ENCODE data around the gene GPR161.

Gene GPR161

DNA sequence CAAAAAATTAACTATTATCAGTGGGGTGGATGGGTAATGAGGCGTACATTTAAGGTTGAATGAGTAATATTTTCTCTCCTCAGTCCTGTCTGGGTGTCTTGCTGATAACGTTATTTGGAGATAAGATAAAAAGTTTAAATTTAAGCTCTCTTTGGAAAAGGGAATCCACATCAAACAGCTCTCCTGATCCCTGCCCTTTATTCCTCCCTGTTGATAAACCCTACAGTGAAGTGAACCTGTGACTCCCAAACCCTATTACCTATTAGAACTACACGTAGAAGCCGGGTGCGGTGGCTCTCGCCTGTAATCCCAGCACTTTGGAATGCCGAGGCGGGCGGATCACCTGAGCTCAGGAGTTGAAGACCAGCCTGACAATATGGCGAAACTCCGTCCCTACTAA is 9.9 kb upstream of the GPR161 start:
- DNase-seq = no peak

DNA sequence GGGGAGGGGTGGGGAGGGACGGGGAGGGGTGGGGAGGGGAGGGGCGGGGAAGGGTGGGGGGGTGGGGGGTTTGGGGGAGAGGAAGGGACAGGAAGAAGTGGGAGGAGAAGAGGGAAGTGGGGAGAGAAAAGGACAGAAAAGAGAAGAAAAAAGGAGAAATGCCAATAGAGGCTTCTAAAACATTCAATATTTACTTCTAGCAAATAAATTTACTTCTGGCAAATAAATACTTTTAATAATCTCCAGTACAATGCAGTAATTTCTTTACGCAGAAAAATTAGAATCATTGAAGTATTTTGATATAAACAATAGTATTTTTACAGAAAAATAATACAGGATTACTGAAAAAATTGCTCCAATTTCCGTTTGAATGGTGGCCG is 9.4 kb upstream of the GPR161 start:
- no peak for DNase-seq

DNA sequence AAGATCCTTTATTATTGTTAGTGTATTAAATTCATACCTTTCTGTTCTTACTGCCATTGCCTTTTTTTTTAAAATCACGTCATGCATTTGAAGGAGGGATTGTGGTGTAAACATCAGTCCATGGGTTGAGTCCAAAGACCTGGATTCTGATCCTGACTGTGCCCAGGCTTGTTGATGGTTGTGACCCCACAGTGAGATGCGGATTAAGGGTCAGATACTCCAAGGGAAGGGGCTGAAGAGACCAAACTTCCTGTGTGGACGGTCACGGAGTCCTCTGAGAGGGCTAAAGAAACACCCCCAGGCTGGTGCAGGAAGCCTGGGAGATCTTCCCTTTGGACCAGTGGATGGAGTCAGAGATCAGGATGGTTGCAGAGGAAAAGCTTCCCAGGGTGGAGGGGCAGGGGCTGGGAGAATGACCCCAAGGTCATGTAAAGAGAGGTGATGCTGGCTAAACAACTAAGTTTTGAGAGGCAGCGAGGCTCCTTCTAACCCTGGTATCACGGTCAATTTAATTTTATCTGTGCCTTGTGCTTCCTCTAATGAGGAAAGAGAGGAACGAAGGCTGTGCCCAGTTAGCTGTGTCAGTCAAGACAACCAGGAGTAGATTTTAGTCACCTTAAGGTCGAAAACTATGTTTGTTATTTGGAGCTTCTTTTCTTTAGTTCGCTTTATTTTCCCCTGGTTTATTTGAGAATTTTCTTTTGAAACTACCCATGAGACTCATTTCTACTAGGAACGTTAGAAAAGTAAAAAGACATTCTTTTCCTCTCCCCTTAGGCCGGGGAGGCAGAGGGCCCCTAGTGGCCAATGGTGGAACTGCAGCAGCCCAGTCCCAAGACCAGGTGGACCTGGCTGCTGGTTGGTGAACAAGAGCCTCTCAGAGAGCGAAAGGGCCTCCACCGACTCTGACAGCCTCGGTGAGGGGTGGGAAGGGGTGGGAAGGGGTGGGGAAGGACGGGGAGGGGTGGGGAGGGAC is 8.7 kb upstream of the GPR161 start:
- DNase-seq = peak; percentile 76 to 88

DNA sequence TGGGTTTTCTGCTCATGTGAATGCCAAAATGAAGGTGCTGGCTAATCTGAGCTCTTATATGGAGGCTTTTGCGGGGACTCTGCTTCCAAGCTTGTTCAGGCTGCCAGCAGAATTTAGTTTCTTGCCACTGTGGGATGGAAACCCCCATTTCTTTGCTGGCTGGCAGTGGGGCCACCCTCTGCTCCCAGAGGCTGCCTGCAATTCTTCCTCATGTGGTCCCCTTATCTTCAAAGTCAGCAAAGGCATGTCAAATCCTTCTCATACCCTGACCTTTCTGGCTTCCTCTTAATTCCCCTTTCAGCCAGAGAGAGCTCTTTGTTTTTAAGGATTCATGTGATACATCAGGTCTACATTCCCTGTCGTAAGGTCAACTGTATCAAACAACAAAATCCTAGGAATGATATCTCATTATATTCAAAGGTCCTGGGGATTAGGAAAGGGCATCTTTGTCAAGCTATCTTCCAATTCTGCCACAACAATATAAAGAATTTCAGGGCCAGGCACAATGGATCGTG is 5.2 kb upstream of the GPR161 start:
- no peak for DNase-seq

DNA sequence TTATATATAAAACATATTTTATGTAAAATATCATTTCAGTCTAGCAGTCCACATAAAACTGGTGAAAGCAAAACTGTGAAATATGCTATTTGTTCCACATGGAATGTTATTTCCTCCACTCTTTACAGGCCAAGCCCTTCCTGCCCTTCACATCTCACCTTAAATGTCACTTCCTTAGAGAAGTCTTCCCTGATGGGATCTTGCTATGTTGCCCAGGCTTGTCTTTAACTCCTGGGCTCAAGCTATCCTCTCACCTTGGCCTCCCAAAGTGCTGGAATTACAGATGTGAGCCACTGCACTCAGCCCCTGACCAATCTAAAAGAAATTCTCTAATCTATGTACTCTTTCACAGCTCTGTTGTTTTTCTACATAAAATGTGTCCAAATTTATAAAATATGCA is 2.3 kb upstream of the GPR161 start:
- no peak for DNase-seq

DNA sequence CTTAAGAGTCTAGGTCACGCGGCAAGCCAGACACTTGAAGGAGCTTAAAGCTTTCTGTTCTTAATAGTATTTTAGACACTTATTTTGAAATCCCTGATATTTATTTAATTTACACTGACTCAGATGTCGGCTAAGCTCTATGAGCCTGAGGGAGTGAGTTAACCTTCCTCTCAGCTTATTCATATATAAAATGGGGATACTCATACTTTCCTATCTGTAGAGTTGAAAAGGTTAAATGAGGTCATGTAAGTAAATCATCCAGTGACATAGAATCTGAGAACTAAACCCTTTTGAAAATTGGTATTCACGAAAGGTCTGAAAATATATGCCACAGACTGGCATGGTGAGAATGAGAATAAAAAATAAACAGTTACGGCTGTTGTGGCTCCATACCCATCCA is 1.4 kb upstream of the GPR161 start:
- no peak for DNase-seq

DNA sequence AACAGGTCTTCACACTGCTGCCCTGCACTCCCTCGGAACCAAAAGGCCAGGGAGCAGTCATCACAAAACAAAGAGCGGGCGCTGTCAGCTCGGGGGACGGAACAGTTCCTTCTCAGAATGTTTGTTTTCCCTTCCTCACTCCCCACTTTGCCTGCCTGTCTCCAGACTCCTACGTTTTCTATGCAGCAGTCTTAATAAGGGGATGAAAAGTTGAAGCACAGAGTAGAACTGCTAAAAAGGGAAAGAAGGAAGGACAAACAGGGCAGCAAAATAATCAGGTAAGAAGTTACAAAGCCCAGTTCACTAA is 738 bp upstream of the GPR161 start:
- DNase-seq = no peak

DNA sequence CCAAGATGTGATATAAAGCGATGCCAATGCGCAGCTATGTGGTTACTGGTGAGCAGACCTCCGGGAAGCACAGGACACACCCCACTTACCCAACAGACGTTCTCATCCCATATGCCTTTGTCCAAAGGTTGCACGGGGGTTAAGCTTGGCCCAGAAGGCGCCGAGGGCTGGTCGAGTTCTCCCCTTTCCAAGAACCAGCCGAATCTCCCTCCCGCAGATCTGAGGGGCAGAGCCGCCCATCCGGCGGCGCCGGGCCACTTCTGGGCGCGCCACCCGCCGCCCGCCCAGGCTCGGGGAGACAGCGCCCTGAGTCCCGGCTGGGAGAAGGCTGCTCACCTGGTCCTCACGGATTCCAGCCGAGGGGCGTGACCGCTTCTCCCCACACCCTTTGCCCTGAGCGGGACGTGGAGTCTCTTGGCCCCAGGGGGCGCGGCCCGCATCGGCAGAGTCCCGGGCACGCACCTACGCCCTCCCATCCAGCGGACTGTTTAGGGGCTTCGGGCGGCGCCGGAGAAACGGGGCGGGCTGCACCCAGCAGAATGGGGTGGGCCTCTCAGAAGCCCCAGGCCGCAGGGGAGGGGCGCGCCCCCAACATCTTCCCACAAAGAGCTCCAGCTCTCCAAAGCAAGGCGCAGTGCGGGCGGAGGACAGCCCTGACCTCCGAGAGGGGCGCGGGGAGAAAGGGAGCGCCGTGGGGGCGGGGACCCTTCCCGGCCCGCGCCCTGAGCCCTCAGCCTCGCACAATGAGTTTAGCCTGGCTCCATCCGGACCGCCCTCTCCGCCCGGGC is 615 bp downstream of the GPR161 start:
- DNase-seq = peak in 1 of 2 experiments; percentile 11

DNA sequence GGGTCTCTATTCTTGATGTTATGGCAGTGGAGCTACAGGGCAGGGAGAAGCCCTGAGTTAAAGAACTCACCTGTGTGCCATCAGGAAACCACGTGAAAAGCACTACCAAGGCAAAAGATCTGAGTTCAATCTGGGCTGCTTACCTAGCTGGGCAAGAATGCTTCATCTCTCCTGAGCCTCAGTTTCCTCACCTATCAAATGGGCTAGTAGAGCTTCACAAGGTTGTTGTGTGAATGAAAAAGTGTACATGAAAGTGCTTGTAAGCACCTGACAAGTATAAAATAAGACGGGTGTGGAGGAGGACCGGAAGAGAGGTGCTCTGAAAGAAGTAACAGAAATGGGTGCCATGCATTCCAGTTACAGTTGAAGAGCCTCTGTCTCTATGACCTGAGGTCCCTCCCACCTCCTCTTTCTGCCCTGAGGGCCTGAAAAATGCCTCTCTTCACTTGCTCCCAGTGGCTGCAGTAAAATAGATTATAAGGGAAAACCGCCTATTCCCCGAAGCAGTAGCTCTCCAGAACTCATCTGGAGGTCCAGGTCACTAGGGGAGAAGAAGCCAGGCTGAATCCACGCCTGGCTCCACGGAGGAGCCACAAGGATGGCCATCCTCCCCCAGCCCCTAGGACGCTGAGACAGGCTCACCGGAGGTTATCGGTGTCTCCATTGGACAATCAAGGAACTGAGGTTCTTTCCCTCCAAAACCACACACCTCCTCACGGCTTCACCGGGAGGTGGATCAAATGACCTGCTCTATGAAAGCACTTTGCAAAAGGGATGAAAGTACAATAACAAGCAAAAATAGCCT is 1.4 kb downstream of the GPR161 start:
- DNase-seq = no peak

DNA sequence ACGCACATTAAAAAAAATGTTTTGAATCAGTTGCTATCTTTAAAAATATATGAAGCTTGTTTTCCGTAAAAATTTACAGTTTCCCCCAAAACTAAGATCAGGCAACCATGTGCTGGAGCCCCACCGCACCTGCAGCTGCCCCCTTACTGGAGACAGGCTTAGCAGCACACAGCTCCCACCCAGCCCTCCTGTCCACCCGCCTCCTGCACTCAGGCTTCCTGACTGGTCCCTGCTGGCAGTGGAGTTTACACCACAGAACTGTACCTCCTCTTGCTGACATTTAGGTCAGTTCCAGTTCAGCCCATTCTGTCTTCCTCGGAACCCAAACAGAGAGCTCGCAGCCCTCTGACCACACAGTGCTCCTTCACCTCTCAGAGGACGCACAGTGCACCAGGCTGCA is 2.1 kb downstream of the GPR161 start:
- no peak for DNase-seq

DNA sequence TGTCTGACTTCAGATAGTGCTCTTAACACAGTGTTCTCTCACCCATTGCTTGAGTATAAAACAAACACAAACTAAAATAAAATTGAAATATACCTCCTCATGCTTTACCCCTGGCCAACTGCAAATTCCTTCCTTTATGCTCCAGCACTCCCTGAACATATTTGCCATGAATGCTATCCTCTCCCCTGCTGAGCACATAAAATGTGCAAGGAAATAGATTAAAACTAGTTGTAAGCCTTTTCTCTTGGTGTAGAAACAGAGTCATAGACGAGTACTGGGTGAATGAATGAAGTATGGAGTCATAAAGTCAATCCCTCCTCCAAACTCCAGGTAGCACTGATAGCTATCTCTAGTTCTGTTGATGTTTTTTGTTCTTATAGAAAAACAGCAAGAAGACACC is 2.6 kb downstream of the GPR161 start:
- no peak for DNase-seq

DNA sequence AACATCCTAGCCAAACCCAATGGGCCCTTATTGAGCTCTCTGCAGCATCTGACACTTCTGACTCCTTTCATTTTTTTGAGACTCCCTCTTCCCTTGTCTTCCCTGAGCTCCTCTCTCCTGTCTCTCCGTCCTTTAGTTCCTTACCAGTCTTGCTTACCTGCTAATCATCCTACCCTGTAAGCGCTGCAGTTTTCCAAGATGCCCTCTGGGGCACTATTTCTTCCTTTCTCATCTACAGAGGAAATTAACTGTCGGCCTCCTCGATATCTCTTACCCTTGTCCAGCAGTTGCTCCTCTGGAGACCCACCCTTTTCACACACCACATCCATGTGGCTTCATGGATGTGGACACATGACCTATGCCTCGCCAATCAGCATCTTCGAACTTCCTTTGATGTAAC is 6.8 kb downstream of the GPR161 start:
- no peak for DNase-seq

DNA sequence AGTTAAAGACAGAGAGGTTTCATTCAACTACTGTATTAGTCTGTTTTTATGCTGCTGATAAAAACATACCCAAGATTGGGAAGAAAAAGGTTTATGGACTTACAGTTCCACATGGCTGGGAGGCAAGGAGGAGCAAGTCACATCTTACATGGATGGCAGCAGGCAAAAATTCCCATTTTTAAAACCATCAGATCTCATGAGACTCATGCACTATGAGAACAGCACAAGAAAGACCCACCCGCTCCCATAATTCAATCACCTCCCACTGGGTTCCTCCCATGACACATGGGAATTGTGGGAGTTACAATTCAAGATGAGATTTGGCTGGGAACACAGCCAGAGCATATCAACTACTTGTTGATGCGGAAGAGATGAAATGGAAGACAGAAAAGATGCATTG is 9.2 kb downstream of the GPR161 start:
- no peak for DNase-seq

DNA sequence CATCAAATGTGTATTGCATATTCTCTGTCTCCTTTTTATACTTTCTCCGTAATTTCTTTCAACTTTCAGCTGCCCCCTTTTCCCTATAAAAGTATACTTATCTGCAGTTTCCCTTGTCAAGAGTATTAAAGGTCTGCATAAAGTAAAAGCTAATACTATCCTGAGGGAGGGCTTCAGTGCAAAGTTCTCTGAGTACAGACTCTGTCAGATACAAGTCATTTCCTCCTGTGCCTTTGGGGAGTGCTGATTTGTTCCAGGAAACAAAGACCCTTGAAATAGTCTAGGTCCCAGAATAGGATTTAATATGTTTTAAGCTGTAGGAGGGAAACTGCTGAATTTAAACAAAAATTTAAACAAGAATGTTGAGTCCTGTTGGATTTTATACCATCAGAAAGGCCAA is 11.7 kb downstream of the GPR161 start:
- no peak for DNase-seq

DNA sequence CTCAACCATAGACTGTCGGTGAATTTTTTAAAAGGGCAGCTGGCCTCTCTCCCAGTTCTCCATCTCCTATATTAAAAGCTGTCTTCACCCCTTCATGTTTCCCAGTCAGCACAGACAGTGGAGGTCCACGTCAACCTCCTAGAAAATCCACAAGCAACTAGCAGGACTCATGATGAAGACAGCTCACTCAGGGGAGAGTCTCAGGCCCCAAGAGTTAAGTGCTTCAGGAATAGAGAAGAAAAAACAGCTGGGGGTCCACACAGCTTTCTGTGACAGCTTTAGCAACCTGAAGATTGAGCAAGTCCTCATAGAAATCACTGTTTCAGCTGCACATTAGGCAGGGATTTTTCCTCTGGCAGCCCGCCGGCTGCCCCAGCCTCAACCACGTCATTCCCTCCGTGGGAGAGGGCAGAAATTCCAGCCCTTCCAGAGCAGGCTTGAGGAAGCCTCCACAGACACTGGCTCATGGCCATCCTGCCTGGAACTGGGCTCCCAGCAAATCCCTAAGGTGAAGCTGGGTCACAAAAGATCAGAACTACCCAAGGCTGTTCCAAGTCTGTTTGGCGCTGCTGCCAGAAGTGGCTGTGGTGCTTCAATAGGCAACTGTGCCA is 15.2 kb downstream of the GPR161 start:
- DNase-seq = no peak

DNA sequence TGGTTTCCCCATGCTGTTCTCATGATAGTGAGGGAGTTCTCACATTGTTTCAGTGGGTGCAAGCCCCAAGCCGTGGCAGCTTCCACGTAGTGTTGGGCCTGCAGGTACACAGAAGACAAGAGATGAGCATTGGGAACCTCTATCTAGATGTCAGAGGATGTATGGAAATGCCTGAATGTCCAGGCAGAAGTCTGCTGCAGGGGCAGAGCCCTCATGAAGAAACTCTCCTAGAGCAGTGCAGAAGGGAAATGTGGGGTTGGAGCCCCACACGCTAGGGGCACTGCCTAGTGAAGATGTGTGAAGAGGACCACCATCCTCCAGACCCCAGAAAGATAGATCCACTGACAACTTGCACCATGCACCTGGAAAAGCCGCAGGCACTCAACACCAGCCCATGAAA is 17.0 kb downstream of the GPR161 start:
- no peak for DNase-seq

DNA sequence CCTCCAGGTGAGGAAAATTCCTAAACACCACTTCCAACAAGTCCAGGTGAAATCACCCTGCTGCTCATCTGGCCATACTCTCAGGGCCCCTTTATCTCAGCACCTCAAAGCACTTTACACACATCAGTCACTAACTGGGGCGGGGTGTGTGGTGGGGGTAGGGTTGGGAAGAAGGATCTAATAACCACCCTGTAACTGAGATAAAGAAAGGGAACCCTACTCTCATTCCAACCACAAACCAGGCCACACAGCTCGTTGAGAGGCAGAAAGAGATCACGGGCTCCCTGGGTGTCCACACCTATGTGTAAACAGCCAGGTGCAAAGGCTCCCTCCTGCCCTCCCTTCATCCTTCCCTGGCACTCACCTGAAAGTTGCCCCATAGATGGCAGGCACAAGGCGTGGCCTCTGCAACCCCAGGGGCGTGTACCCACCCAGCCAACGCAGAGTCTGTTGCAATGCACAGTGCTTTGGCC is 20.4 kb downstream of the GPR161 start:
- no peak for DNase-seq

DNA sequence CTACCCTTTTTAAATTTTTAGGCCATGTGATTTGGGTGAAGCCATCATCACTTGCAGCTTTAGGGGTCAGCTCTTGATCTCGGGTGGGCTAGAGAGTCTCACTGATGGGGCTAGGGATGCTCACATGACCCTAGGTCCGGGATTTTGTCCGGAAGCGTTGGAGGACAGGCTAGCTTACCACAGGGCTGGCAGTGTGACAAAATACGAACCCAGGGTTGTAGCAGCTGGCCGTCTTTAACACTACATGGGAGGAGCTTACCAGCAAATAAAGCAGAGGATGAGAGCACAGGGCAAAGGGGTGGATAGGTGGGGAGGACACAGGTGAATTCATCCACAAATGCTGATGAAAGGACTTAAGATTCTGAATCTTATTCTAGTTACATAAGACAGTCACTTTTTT is 21.9 kb downstream of the GPR161 start:
- DNase-seq = no peak

DNA sequence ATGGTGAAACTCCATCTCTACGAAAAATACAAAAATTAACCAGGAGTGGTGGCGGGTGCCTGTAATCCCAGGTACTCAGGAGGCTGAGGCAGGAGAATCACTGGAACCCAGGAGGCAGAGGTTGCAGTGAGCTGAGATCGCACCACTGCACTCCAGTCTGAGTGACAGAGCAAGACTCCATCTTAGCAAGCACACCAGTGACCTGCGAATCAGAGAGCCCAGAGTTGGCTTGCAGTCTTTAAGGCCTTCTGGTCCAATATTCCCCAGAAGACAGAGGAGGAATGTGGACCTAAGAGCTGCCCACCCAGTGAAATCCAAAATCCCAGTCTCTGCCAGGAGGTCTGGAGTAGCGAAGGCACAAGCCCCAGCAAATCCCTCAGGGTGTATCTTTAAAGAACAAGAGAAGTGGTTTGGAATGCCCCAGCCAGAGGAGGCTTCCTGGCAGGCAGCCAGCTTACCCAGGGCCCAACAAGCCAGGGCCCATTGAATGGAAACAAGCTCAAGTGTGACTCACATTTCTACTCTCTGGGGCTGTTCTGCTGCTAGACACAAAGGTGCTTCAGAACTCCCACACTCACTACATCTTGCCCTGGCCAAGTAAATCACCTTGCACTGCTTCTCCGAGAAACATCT is 23.9 kb downstream of the GPR161 start:
- DNase-seq = peak; percentile 56 to 61

DNA sequence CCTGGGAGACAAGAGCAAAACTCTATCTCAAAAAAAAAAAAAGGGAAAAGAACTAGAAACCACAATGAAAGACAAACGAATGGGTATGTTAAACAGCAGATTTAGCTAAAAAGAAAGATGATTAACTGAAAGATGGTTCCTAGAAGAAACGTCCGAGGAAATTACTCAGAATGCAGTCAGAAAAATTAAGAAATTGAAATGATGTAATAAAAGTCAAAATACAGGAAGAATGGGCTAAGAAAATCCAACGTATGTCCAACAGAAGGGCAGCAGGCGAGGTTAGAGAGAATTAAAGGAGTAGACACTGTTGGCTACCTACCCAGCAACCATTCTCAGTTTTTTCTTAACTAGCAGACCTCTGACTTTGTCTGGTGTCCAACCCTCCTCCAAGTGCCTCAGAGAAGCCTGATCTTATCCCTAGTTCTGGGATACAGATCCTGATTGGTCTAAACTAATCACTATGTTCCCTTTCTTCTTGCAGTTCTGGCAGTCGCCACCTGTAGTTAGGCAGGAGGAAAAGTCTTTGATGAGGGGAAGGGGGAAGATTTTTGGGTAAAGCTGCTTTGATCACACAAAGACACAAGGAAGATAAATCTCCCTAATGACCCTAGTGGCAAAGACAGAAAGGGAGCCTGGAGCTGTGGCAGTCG is 25.7 kb downstream of the GPR161 start:
- no peak for DNase-seq

DNA sequence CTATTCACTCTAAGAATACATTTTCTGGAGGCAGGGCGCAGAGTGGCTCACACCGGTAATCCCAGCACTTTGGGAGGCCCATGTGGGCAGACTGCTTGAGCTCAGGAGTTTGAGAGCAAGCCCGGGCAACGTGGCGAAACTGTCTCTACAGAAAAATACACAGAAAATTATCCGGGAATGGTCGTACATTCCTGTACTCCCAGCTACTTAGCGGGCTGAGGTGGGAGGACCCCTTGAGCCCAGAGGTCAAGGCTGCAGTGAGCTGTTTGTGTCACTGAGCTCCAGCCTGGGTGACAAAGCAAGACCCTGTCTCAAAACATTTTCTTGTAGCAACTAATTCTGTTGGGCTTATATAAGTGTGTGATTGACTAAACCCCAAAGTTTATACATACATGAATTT is 30.5 kb downstream of the GPR161 start:
- no peak for DNase-seq

DNA sequence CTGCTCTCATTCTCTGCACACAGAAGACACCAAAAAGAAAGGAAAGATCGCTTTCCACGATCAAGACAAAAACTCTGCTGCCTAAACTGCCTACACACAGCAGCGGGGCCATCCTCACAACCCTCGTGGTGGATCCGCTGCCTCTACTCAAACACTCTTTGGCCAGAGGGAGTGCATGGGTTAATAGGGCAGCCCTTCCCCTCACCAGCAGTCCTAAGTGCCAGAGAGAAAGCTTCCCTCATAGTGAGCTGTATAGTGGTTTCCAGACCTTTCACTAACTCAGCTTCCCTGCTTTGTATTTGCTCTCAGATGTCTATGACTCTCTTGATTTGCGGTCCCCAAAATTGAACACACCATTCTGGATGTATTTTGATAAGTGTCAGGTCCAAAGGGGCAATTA is 30.9 kb downstream of the GPR161 start:
- no peak for DNase-seq

All from stimulated activated CD4-positive, alpha-beta T cell treated with anti-CD3 and anti-CD28 coated beads, Interleukin-4, amount 100 ng/mL, for 4 hours (primary cell).